ENCODE measurements around the gene TEX261. TPM values are rescaled to one million over a fixed set of nuclear protein-coding genes. Genes with fewer than 3 reads are reported as not detected.
A peak's percentile ranks its signal among the peaks of the same experiment; 100 is the strongest.

The TEX261 gene
- total and polyA plus RNA-seq, 2 donors (not counting 3 experiments of a cell fraction or from before 2014, with no cell fraction given), result 71.2 to 98.1 TPM

GRCh38 chr2:70964596-70965386 is 29.9 kb downstream of the TEX261 start:
- peak; percentile 56 for DNase-seq (ENCODE audit: low read depth, low spot score)
- peaks cover 20 to 30% of the 10 kb centered on the region in 2 experiments for H3K27me3 ChIP-seq (ENCODE audit: control insufficient read depth in 2 of 2, insufficient read depth in 2 of 2, low read length in 2 of 2)
- dilution Hi-C loops (cut with MboI; ENCODE audit: extremely low pct_ligation_motif_present, low sequenced_read_pairs), result no loop called here
- H4K20me1 ChIP-seq (replicated peaks; ENCODE audit: control insufficient read depth, extremely low read depth, insufficient read depth, low read length), result no peaks in the 10 kb centered on the region
- CTCF ChIA-PET, result interaction anchor here (0.6 to 10.3 kb wide), 28 partner anchors 9 to 660 kb away, joined by 3 to 84 read pairs (median 4); partner anchors contain the start of genes ANKRD53, ATP6V1B1 and NAGK
- peak overlapping the region; percentile 60 for H2AFZ ChIP-seq (ENCODE audit: low read depth, low read length)
- BruUV-seq (replicated peaks), result no TSS peak
- H3K79me2 ChIP-seq (ENCODE audit: control insufficient read depth, insufficient read depth, low read length), result no peaks in the 10 kb centered on the region
- no peaks in the 10 kb centered on the region for H3K36me3 ChIP-seq (ENCODE audit: control insufficient read depth in 2 of 2, extremely low read depth in 1 of 2, insufficient read depth in 2 of 2, low read length in 2 of 2)
- H3K4me3 ChIP-seq (replicated peaks in 1 of 3; ENCODE audit: insufficient read depth in 1 of 3, low read depth in 1 of 3, low read length in 3 of 3), result peak overlapping the region; percentile 19 to 37 (median 24)
- H3K9ac ChIP-seq (replicated peaks; ENCODE audit: extremely low read depth, insufficient read depth, low read length), result no peak overlapping the region
- POLR2A ChIA-PET, result no interaction called here
- peak overlapping the region; percentile 42 for H3K4me2 ChIP-seq (ENCODE audit: insufficient read depth, low read length)
- H3K9me1 ChIP-seq (replicated peaks; ENCODE audit: control insufficient read depth, extremely low read depth, insufficient read depth, low read length), result no peaks in the 10 kb centered on the region
- no peaks in the 10 kb centered on the region for H3K9me3 ChIP-seq (replicated peaks; ENCODE audit: control insufficient read depth, insufficient read depth, low read length)
- intact Hi-C loops (cut with micrococcal nuclease), result loop anchor here (1.0 to 2.0 kb wide), 3 partner anchors 13 to 37 kb away; partner anchors contain the start of gene TEX261
- H3K27ac ChIP-seq (ENCODE audit: insufficient read depth, low read depth, low read length), result no peak overlapping the region
- FAIRE-seq, result peak; percentile 77
- peaks cover 2% of the 10 kb centered on the region for H3K4me1 ChIP-seq (ENCODE audit: control insufficient read depth, extremely low read depth, insufficient read depth, low read length)
- TF ChIP-seq JUN (IDR thresholded peaks at IDR 0.05; ENCODE audit: borderline replicate concordance, insufficient read depth, insufficient read length, low read depth) (no peak), MYC (IDR thresholded peaks at IDR 0.05; ENCODE audit: low read depth, low read length) (no peak), POLR2A (IDR thresholded peaks at IDR 0.05; ENCODE audit: low read depth, low read length) (no peak), CTCF (IDR thresholded peaks at IDR 0.05; ENCODE audit: extremely low read depth in 1 of 2, insufficient read depth in 1 of 2, low read depth in 1 of 2, low read length in 2 of 2) (peak; percentile 88 to 90), FOS (IDR thresholded peaks at IDR 0.05; ENCODE audit: borderline replicate concordance, insufficient read depth, low read length) (no peak), EZH2 (IDR thresholded peaks at IDR 0.05; ENCODE audit: borderline replicate concordance, low read depth, low read length, severe bottlenecking) (no peak)

Data from endothelial cell of umbilical vein (primary cell).